ENCODE data around the gene SERAC1.

DNA sequence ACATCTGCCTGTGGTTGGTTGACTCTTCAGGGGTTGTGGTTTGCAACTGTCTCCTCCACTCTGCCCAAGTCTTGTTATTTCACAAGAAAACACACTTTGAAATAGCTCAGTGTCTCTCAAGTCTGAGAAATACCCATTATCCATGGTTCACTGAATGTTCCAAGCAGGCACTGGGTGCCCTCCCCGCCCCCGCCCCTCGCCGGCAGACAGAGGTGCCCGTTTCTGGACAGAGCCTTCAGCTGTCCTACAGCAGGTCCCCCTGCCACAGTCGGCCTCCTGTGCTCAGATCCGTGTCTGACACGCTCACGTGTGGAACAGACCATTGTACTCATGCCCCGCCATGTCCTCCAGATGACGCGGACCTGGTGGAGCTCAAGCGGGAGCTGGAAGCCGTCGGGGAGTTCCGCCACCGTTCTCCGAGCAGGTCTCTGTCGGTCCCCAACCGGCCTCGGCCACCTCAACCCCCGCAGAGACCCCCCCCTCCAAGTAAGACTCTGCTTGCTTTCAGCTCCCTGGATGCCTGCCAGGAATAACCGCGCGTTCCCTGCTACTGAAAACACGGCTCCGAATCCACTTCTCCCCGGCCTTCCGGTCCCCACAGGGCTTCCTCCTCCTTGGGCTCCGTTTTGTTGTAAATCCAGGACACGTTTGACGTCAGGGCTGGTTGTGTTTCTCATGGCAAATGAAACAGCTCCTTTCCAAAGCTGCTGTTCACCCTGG is 81.4 kb downstream of the SERAC1 start:
- TF ChIP-seq, protein P1, sequence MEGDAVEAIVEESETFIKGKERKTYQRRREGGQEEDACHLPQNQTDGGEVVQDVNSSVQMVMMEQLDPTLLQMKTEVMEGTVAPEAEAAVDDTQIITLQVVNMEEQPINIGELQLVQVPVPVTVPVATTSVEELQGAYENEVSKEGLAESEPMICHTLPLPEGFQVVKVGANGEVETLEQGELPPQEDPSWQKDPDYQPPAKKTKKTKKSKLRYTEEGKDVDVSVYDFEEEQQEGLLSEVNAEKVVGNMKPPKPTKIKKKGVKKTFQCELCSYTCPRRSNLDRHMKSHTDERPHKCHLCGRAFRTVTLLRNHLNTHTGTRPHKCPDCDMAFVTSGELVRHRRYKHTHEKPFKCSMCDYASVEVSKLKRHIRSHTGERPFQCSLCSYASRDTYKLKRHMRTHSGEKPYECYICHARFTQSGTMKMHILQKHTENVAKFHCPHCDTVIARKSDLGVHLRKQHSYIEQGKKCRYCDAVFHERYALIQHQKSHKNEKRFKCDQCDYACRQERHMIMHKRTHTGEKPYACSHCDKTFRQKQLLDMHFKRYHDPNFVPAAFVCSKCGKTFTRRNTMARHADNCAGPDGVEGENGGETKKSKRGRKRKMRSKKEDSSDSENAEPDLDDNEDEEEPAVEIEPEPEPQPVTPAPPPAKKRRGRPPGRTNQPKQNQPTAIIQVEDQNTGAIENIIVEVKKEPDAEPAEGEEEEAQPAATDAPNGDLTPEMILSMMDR (IDR thresholded peaks at IDR 0.05), result no peak
- TF ChIP-seq POLR2AphosphoS5 (IDR thresholded peaks at IDR 0.05), result no peak
